ENCODE data around the gene FHIT.
"Not testable (repeated sequence)": the region's sequence is repeated elsewhere in the genome, so short reads cannot be mapped to it uniquely, and the experiment has no call there.

Gene FHIT

GRCh38 chr3:61073566-61074165, 177.6 kb downstream of the FHIT start:
- no peak for TF ChIP-seq CTCF (IDR thresholded peaks at IDR 0.05)
- H3K36me3 ChIP-seq, result no peaks in the 10 kb centered on the region
- DNase-seq, result no peak
- no peak overlapping the region for H3K4me3 ChIP-seq
- no peaks in the 10 kb centered on the region for H3K4me1 ChIP-seq
- no peak overlapping the region for H3K27ac ChIP-seq
- H3K27me3 ChIP-seq, result no peaks in the 10 kb centered on the region
- no peaks in the 10 kb centered on the region for H3K9me3 ChIP-seq
- intact Hi-C loops (cut with DNase I; ENCODE audit: low total_unique reads), result no loop called here

- Histone ChIP-seq H3K36me3 (no peaks in the 10 kb centered on the region), H3K27ac (no peak overlapping the region), H3K27me3 (no peaks in the 10 kb centered on the region), H3K9me3 (peaks cover 0 to 5% (median 0%) of the 10 kb centered on the region in 3 donors), H3K4me3 (no peak overlapping the region), H3K4me1 (no peaks in the 10 kb centered on the region)
- intact Hi-C loops (cut with DNase I; ENCODE audit: low total_unique reads), result no loop called here
- no peak for DNase-seq
- no peak for TF ChIP-seq CTCF (IDR thresholded peaks at IDR 0.05)
Measured at GRCh38 chr3:61068084-61068483, 183.2 kb downstream of the FHIT start.

GRCh38 chr3:61066800-61067199, 184.5 kb downstream of the FHIT start:
- Histone ChIP-seq H3K4me1 (no peaks in the 10 kb centered on the region), H3K4me3 (no peak overlapping the region), H3K27ac (no peak overlapping the region), H3K9me3 (peaks cover 0 to 5% (median 0%) of the 10 kb centered on the region in 3 donors), H3K27me3 (no peaks in the 10 kb centered on the region), H3K36me3 (no peaks in the 10 kb centered on the region)
- no peak for TF ChIP-seq CTCF (IDR thresholded peaks at IDR 0.05)
- no peak for DNase-seq
- intact Hi-C loops (cut with DNase I; ENCODE audit: low total_unique reads), result no loop called here

GRCh38 chr3:61066222-61066621, 185.0 kb downstream of the FHIT start:
- H3K27me3 ChIP-seq; H3K4me3 ChIP-seq; intact Hi-C loops (cut with DNase I; ENCODE audit: low total_unique reads); DNase-seq; H3K36me3 ChIP-seq; H3K9me3 ChIP-seq; H3K4me1 ChIP-seq; H3K27ac ChIP-seq: not testable (repeated sequence)

- no peak for DNase-seq
Measured at GRCh38 chr3:61065451-61066011, 185.7 kb downstream of the FHIT start.

More at GRCh38 chr3:61065451-61066011, 185.7 kb downstream of the FHIT start:
- Histone ChIP-seq H3K4me1 (no peaks in the 10 kb centered on the region), H3K4me3 (no peak overlapping the region), H3K27me3 (no peaks in the 10 kb centered on the region), H3K27ac (no peak overlapping the region), H3K9me3 (peaks cover 0 to 5% (median 0%) of the 10 kb centered on the region in 3 donors), H3K36me3 (no peaks in the 10 kb centered on the region)
- intact Hi-C loops (cut with DNase I; ENCODE audit: low total_unique reads), result no loop called here
- no peak for TF ChIP-seq CTCF (IDR thresholded peaks at IDR 0.05)

All from tibial artery (tissue), 4 donors.